Measurements from ENCODE around the gene UQCRHL.
"Not testable (repeated sequence)": the region's sequence is repeated elsewhere in the genome, so short reads cannot be mapped to it uniquely, and the experiment has no call there.

UQCRHL gene

GRCh38 chr1:15843826-15844572 is 36.5 kb upstream of the UQCRHL start:
- H3K4me3 ChIP-seq (ENCODE audit: low read length) = peak overlapping the region; percentile 28; the same call in 1 of the 2 replicates
- no peak for TF ChIP-seq ZNF274 (IDR thresholded peaks at IDR 0.05; ENCODE audit: low read depth, low read length)

DNA sequence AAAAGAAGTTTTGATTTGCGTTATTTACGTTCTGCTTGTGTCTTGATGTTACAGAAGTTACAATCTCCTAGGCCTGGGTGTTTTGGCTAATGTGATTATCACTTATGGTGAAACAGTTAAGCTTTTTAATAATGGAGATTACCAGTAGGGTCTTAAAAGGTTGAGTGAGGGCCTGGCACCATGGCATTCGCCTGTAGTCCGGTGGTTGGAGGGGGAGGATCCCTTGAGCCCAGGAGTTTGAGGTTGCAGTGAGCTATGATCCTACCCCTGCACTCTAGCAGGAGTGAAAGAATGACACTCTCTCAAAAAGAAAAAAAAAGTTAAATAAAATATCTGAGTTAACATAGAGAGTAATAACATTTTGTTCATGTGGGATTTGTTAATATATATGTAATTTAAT is 31.3 kb upstream of the UQCRHL start:
- H3K4me3 ChIP-seq (ENCODE audit: low read length) = no peak overlapping the region
- TF ChIP-seq ZNF274 (IDR thresholded peaks at IDR 0.05; ENCODE audit: low read depth, low read length) = no peak

DNA sequence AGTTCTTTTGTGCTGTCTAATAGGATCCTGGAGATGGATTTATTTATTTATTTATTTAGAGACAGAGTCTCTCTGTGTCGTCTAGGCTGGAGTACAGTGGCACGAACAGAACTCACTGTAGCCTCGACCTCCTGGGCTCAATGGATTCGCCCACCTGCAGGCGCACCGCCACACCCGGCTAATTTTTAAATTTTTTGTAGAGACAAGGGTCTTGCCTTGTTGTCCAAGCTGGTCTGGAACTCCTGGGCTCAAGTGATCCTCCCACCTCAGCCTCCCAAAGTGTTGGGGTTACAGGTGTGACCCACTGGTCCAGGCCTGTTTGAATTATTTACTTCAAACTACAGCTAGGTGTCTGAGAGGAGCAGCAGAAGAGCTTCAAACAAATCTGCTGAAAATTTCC is 30.5 kb upstream of the UQCRHL start:
- no peak overlapping the region for H3K4me3 ChIP-seq (ENCODE audit: low read length)
- TF ChIP-seq ZNF274 (IDR thresholded peaks at IDR 0.05; ENCODE audit: low read depth, low read length) = no peak

- no peak for TF ChIP-seq ZNF274 (IDR thresholded peaks at IDR 0.05; ENCODE audit: low read depth, low read length)
- H3K4me3 ChIP-seq (ENCODE audit: low read length) = no peak overlapping the region; the same call in 1 of the 2 replicates
These were observed 29.6 kb upstream of the UQCRHL start for GRCh38 chr1:15836772-15837669.

GRCh38 chr1:15836511-15836771 is 29.0 kb upstream of the UQCRHL start:
- peak overlapping the region; percentile 42; the same call in 1 of the 2 replicates for H3K4me3 ChIP-seq (ENCODE audit: low read length)

DNA sequence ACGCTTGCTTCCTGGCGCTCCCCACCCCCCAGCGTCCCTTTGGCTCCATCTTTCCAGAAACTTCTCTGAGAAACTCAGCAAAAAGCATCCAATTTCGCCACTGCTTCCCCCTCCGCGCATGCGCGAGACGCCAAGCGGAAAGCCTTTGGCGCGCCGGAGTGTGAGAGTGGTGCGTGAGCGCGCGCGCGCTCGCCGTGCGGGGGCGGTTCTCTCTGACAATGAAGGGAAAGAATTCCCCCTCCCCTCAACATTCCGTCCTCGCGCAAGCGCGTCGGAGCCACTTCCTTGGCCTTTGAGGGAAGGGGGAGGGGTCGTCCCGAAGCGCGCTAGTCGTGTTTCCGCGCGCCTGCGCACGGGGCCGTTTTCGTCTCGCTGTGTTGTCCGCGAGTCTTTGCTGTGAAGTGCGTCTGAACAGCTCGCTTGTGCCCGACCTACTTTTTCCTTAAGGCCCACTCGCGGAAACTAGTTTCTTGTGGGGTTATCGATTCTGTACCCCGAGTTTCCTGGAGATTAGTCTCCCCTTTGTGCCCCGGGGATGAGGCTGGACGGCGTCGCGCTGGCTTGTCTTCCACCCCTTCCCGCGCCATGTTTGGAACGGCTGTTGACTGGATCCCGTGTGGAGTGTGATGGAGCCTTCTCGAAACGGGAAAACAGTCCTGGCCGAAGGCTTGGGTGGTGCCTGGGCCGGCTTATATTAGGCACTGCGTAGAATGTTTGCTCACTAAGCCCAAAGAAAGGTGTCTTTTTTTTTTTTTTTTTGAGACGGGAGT is 28.5 kb upstream of the UQCRHL start:
- H3K4me3 ChIP-seq (ENCODE audit: low read length) = peak overlapping the region; percentile 84
- no peak for TF ChIP-seq ZNF274 (IDR thresholded peaks at IDR 0.05; ENCODE audit: low read depth, low read length)

DNA sequence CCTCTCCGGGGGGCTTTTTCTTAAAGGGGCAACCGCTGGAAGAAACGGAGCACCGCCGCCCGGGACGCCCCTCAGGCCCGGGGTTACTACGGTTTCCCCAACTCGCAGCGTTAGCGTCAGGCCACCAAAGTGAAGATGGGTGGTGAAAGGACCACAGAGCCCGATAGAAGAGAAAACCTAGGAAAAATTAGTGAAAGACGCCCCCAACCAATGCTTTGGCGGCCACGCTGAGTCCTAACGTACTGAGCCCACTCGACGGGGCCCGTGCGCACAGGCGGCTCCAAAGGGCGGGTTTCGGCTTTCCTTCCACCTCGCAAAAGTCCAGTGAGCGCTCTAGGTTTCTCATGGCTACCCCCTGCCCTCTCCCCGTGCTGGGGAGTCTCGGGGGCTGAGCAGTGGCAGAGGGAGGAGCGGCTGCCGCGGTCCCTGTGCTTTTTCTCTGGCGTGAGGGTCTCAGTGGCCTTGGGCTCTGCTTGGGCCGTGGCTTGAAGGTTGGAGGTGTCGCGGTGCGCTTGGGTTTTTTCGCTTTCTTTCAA is 27.8 kb upstream of the UQCRHL start:
- TF ChIP-seq ZNF274 (IDR thresholded peaks at IDR 0.05; ENCODE audit: low read depth, low read length) = no peak
- peak overlapping the region; percentile 84 for H3K4me3 ChIP-seq (ENCODE audit: low read length)

- no peak for TF ChIP-seq ZNF274 (IDR thresholded peaks at IDR 0.05; ENCODE audit: low read depth, low read length)
- H3K4me3 ChIP-seq (ENCODE audit: low read length) = peak overlapping the region; percentile 84
These were observed 27.2 kb upstream of the UQCRHL start for GRCh38 chr1:15834406-15835204.

DNA sequence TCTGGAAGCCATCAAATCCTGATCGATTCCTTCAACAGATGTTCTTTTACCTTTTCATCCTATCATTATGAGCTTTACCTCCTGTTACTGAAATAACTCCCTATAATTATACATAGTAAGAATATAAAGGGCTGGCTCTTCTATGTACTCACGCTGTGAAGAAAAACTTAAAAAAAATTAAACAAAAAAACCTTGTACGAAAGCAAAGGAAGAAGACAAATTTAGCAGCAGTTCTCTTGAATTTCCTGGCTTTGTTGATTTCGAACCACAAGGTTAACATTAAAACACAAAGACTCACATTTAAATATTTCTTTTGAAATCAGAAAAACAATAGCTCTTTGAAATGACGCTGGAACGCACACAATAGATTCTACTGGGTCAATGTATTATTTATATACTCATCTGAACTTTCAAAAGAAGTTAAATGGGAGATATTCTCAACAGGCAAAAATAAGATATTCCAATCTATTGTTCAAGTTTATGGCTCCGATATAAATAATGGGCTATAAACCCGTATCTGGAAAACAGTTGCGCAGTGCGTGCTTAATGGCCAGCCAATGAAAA is 26.5 kb upstream of the UQCRHL start:
- TF ChIP-seq ZNF274 (IDR thresholded peaks at IDR 0.05; ENCODE audit: low read depth, low read length) = no peak
- H3K4me3 ChIP-seq (ENCODE audit: low read length) = peak overlapping the region; percentile 84

- H3K4me3 ChIP-seq (ENCODE audit: low read length) = peak overlapping the region; percentile 84
- no peak for TF ChIP-seq ZNF274 (IDR thresholded peaks at IDR 0.05; ENCODE audit: low read depth, low read length)
These were observed 25.7 kb upstream of the UQCRHL start for GRCh38 chr1:15833069-15833679.

DNA sequence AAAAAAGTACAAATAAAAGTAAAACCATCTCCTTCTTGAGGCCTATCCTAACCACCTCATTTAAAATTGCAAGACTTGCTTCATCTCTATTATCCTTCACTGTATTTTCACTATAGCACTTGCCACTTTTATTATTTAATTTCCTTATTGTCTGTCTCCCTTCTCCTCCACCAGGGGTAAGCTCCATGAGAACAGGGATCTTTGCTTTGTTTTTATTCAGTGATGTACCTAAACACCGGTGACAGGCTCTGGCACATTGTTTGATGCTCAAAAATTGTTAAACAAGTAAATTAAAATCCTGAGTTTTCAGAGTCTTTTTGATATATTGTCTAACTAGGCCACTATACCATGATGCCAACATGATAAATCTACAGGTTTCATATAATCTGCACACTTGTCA is 22.8 kb upstream of the UQCRHL start:
- no peak for TF ChIP-seq ZNF274 (IDR thresholded peaks at IDR 0.05; ENCODE audit: low read depth, low read length)
- H3K4me3 ChIP-seq (ENCODE audit: low read length) = no peak overlapping the region

- not testable (repeated sequence) for H3K4me3 ChIP-seq (ENCODE audit: low read length)
These were observed 21.5 kb upstream of the UQCRHL start for GRCh38 chr1:15828931-15829330.

DNA sequence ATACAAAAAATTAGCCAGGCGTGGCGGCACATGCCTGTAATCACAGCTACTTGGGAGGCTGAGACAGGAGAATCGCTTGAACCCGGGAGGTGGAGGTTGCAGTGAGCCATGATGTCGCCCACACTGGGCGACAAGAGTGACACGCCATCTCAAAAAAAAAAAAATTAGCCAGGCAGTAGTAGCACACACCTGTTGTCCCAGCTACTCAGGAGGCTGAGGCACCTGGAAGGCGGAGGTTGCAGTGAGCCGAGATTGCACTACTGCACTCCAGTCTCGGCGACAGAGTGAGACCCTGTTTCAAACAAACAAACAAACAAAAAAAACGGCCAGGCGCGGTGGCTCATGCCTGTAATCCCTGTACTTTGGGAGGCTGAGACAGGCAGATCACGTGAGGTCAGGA is 20.1 kb upstream of the UQCRHL start:
- H3K4me3 ChIP-seq (ENCODE audit: low read length) = not testable (repeated sequence)

Measured in GM08714 (cell line).